HK-2 (cell line): Measurements from ENCODE around the gene TULP4.
"Not testable (repeated sequence)": the region's sequence is repeated elsewhere in the genome, so short reads cannot be mapped to it uniquely, and the experiment has no call there.

Experiments used
- DNase-seq: peaks from one replicate; pipeline ENCODE4 v3.0.0-alpha.2; 2018; ENCODE audit not compliant: unreplicated experiment

Gene TULP4

GRCh38 chr6:158467923-158468322 is 155.7 kb downstream of the TULP4 start:
- DNase-seq = no peak

GRCh38 chr6:158468666-158469065 is 156.4 kb downstream of the TULP4 start:
- DNase-seq = no peak

- not testable (repeated sequence) for DNase-seq
These were observed 157.8 kb downstream of the TULP4 start for GRCh38 chr6:158470023-158470422.

- no peak for DNase-seq
These were observed 159.1 kb downstream of the TULP4 start for GRCh38 chr6:158471339-158471738.

- no peak for DNase-seq
These were observed 160.2 kb downstream of the TULP4 start for GRCh38 chr6:158472447-158472846.

GRCh38 chr6:158474961-158475343 is 162.7 kb downstream of the TULP4 start:
- peak; percentile 13 for DNase-seq

- peak; percentile 32 for DNase-seq
These were observed 163.4 kb downstream of the TULP4 start for GRCh38 chr6:158475344-158476302.

- no peak for DNase-seq
These were observed 164.1 kb downstream of the TULP4 start for GRCh38 chr6:158476389-158476788.

- DNase-seq = not testable (repeated sequence)
These were observed 165.5 kb downstream of the TULP4 start for GRCh38 chr6:158477722-158478121.

GRCh38 chr6:158480989-158481388 is 168.7 kb downstream of the TULP4 start:
- DNase-seq = no peak

GRCh38 chr6:158481690-158482473 is 169.6 kb downstream of the TULP4 start:
- DNase-seq = peak; percentile 78

GRCh38 chr6:158485431-158485830 is 173.2 kb downstream of the TULP4 start:
- no peak for DNase-seq

GRCh38 chr6:158487495-158487894 is 175.2 kb downstream of the TULP4 start:
- no peak for DNase-seq

- DNase-seq = peak; percentile 61
These were observed 175.8 kb downstream of the TULP4 start for GRCh38 chr6:158488065-158488464.

GRCh38 chr6:158489441-158489840 is 177.2 kb downstream of the TULP4 start:
- DNase-seq = no peak

GRCh38 chr6:158492881-158493280 is 180.6 kb downstream of the TULP4 start:
- no peak for DNase-seq

GRCh38 chr6:158496700-158497099 is 184.4 kb downstream of the TULP4 start:
- DNase-seq = no peak

GRCh38 chr6:158497620-158498019 is 185.4 kb downstream of the TULP4 start:
- DNase-seq = no peak

- no peak for DNase-seq
These were observed 186.1 kb downstream of the TULP4 start for GRCh38 chr6:158498362-158498761.

GRCh38 chr6:158499601-158500000 is 187.3 kb downstream of the TULP4 start:
- no peak for DNase-seq

- no peak for DNase-seq
These were observed 187.9 kb downstream of the TULP4 start for GRCh38 chr6:158500016-158500735.
